GM18867 (cell line): ENCODE data around the gene CDKN1A.

ENCODE experiments used
- ATAC-seq: cut with Tn5 transposase; IDR thresholded peaks from one replicate; pipeline ENCODE4 v1.9.1; 2021; ENCODE audit warnings: mild to moderate bottlenecking, moderate library complexity; ENCODE audit not compliant: unreplicated experiment

CDKN1A gene

GRCh38 chr6:36677059-36677749 lies 1.3 kb upstream of the CDKN1A start:
- no peak for ATAC-seq

- no peak for ATAC-seq
Observed at GRCh38 chr6:36677753-36678487, 594 bp upstream of the CDKN1A start.

GRCh38 chr6:36679043-36679833 lies 724 bp downstream of the CDKN1A start:
- ATAC-seq: no peak

- ATAC-seq: no peak
Observed at GRCh38 chr6:36682328-36683144, 4.0 kb downstream of the CDKN1A start.

GRCh38 chr6:36683145-36683655 lies 4.7 kb downstream of the CDKN1A start:
- no peak for ATAC-seq

- no peak for ATAC-seq
Observed at GRCh38 chr6:36683656-36684446, 5.3 kb downstream of the CDKN1A start.

GRCh38 chr6:36684447-36684812 lies 5.9 kb downstream of the CDKN1A start:
- ATAC-seq: no peak

- ATAC-seq: no peak
Observed at GRCh38 chr6:36685166-36685924, 6.8 kb downstream of the CDKN1A start.

GRCh38 chr6:36685926-36686667 lies 7.6 kb downstream of the CDKN1A start:
- no peak for ATAC-seq

GRCh38 chr6:36686668-36687513 lies 8.4 kb downstream of the CDKN1A start:
- ATAC-seq: no peak

GRCh38 chr6:36688063-36688738 lies 9.7 kb downstream of the CDKN1A start:
- no peak for ATAC-seq

- ATAC-seq: no peak
Observed at GRCh38 chr6:36688739-36689075, 10.2 kb downstream of the CDKN1A start.

- no peak for ATAC-seq
Observed at GRCh38 chr6:36691011-36691410, 12.5 kb downstream of the CDKN1A start.

GRCh38 chr6:36691612-36692011 lies 13.1 kb downstream of the CDKN1A start:
- no peak for ATAC-seq

- ATAC-seq: peak; percentile 43
Observed at GRCh38 chr6:36692220-36692619, 13.7 kb downstream of the CDKN1A start.

GRCh38 chr6:36692861-36693702 lies 14.6 kb downstream of the CDKN1A start:
- no peak for ATAC-seq
